D721Med (cell line): ENCODE data around the gene LGALS14.
"Not testable (repeated sequence)": the region's sequence is repeated elsewhere in the genome, so short reads cannot be mapped to it uniquely, and the experiment has no call there.

ENCODE experiments used
- DNase-seq: peaks from one replicate; pipeline ENCODE4 v3.0.0; 2011; ENCODE audit warnings: low spot score; ENCODE audit not compliant: insufficient read length
- FAIRE-seq: peaks from 2 replicates; lab custom pipeline; 2011; peaks lifted over from hg19 to GRCh38; lab: Jason Lieb, UNC
- CTCF ChIP-seq: IDR thresholded peaks from 2 replicates; pipeline ENCODE4 v1.5.1; 2012; ENCODE audit warnings: mild to moderate bottlenecking, control low read depth; ENCODE audit not compliant: insufficient read depth; ENCODE audit errors: missing control alignments

Gene LGALS14

GRCh38 chr19:39680593-39680992 is 23.7 kb upstream of the LGALS14 start:
- no peak for TF ChIP-seq CTCF
- FAIRE-seq (no peak), DNase-seq (no peak)

- FAIRE-seq = no peak
- TF ChIP-seq CTCF = no peak
- no peak for DNase-seq
Observed at GRCh38 chr19:39681416-39681815, 22.9 kb upstream of the LGALS14 start.

- DNase-seq (no peak), FAIRE-seq (no peak)
- TF ChIP-seq CTCF = no peak
Observed at GRCh38 chr19:39684267-39684666, 20.0 kb upstream of the LGALS14 start.

- no peak for TF ChIP-seq CTCF
- DNase-seq = no peak
- FAIRE-seq = no peak
Observed at GRCh38 chr19:39686739-39687138, 17.5 kb upstream of the LGALS14 start.

DNA sequence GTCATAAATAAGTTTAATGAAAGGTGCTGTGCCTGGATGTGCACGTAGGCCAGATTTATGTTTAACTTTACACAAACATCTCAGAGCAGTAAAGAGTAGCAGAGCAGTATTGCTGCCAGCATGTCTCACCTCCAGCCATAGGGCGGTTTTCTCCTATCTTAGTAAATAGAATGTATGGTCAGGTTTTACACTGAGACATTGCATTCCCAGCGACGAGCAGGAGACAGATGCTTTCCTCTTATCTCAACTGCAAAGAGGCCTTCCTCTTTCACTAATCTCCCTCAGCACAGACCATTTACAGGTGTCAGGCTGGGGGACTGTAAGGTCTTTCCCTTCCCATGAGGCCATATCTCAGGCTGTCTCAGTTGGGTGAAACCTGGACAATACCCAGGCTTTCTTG is 15.6 kb upstream of the LGALS14 start:
- not testable (repeated sequence) for DNase-seq, FAIRE-seq

DNA sequence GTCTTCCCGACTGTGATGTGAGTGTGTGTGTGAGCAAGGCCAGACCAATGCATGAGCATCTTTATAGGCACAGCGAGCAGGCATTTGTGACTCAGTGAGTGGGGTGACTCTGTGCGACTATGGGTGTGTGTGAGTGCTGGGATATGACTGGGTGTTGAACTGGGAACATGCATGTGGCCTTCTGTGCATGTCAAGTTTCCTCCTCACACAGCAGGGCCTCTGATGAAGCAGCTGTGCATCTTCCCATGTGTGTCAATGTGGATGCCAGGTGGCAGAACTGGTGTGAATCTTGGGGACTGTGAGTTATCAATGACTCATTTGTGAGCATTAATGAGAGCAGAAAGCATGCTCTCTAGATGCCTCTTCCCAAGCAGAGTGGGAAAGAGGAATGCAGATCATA is 12.1 kb upstream of the LGALS14 start:
- no peak for FAIRE-seq
- no peak for DNase-seq
- TF ChIP-seq CTCF = no peak

- DNase-seq (no peak), FAIRE-seq (no peak)
- TF ChIP-seq CTCF = no peak
Observed at GRCh38 chr19:39692822-39693221, 11.5 kb upstream of the LGALS14 start.

DNA sequence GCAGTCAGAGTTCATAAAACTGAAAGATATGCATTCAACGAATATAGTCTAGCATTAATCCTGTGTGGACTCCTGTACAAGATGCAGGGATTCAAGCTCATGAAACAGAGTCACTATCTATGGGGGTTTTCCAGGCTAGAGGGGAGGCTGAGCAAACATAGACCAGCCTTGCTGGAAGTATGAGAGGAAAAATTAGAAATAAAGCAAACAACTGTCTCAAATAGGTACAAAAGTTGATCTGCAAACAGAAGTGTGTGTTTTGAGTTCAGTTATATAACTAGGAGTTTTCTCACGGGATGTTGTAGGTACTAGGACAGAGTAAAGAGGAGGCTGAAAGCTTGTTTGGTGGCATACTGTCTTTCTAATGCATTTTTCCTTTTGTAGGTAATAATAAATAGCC is 8.5 kb upstream of the LGALS14 start:
- no peak for DNase-seq
- no peak for TF ChIP-seq CTCF
- FAIRE-seq = no peak
